ENCODE results near the gene FYN. TPM values are rescaled to one million over a fixed set of nuclear protein-coding genes. Genes with fewer than 3 reads are reported as not detected.

The FYN gene
- total and polyA plus RNA-seq, 10 of the 15 experiments (the other 5 are each of a cell fraction or from before 2014, with no cell fraction given): 51.4 to 247 (median 138) TPM

- WGBS (ENCODE audit: insufficient coverage, insufficient replicate concordance, low lambda C conversion rate, missing lambda C conversion rate): 20% methylated on average over 3 of the region's 3 CpGs
- H3K9ac ChIP-seq (ENCODE audit: control insufficient read depth, insufficient read depth, low read length): no peak overlapping the region
- FAIRE-seq (no peak), DNase-seq (ENCODE audit: low read depth, low spot score) (no peak), ATAC-seq (no peak)
- CTCF ChIA-PET: no interaction called here
- H3K9me3 ChIP-seq (replicated peaks; ENCODE audit: control insufficient read depth, insufficient read depth, low read length): no peaks in the 10 kb centered on the region
- TF ChIP-seq BRCA1 (IDR thresholded peaks at IDR 0.05; ENCODE audit: low read depth, low read length) (no peak), PAX8 (IDR thresholded peaks at IDR 0.05) (no peak), EP300 (IDR thresholded peaks at IDR 0.05; ENCODE audit: borderline replicate concordance in 1 of 2, control insufficient read depth in 1 of 2, low read depth in 2 of 2, low read length in 2 of 2) (no peak), IRF4 (IDR thresholded peaks at IDR 0.05; ENCODE audit: low read depth, low read length) (no peak), RELA (IDR thresholded peaks at IDR 0.05; ENCODE audit: borderline replicate concordance, partially characterized antibody) (no peak), SUZ12 (IDR thresholded peaks at IDR 0.05; ENCODE audit: unreplicated experiment) (no peak), ZBTB40 (IDR thresholded peaks at IDR 0.05; ENCODE audit: borderline replicate concordance) (no peak), CBFB (IDR thresholded peaks at IDR 0.05; ENCODE audit: low read depth) (no peak), ZNF24 (IDR thresholded peaks at IDR 0.05) (no peak)
- TF ChIP-seq, protein P1, sequence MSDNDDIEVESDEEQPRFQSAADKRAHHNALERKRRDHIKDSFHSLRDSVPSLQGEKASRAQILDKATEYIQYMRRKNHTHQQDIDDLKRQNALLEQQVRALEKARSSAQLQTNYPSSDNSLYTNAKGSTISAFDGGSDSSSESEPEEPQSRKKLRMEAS (IDR thresholded peaks at IDR 0.05; ENCODE audit: low read depth, low read length): no peak
- POLR2A ChIA-PET: interaction anchor here (0.9 kb wide), 1 partner anchor 428 kb away, joined by 3 read pairs; a partner anchor contains a TSS
- H3K27ac ChIP-seq (ENCODE audit: control insufficient read depth, insufficient read depth): no peak overlapping the region
- peaks cover 16 to 37% of the 10 kb centered on the region in 2 experiments; a peak in 3 of 4 replicates for H3K36me3 ChIP-seq (ENCODE audit: control insufficient read depth in 2 of 2, insufficient read depth in 2 of 2, low read length in 1 of 2)
- no peak overlapping the region for H3K4me3 ChIP-seq
- no peak overlapping the region for H3K4me2 ChIP-seq (ENCODE audit: control insufficient read depth, insufficient read depth)
- H4K20me1 ChIP-seq (ENCODE audit: control insufficient read depth, insufficient read depth): no peaks in the 10 kb centered on the region
- RAD21 ChIA-PET (ENCODE audit: unreplicated experiment): no interaction called here
- in situ Hi-C loops (cut with MboI) (no loop called here), intact Hi-C loops (cut with micrococcal nuclease; ENCODE audit: unreplicated experiment) (no loop called here)
- no peaks in the 10 kb centered on the region for H3K27me3 ChIP-seq (replicated peaks in 1 of 2; ENCODE audit: control insufficient read depth in 2 of 2, insufficient read depth in 2 of 2, low read length in 1 of 2)
- H2AFZ ChIP-seq (ENCODE audit: control insufficient read depth, low read depth, low read length): no peak overlapping the region
- SMC1A ChIA-PET (ENCODE audit: uncharacterized antibody, unreplicated experiment): interaction anchor here (1.4 kb wide), 1 partner anchor 10 kb away, joined by 5 read pairs; no protein-coding TSS in a partner anchor
- H3K79me2 ChIP-seq (ENCODE audit: control insufficient read depth, insufficient read depth, low read length): no peaks in the 10 kb centered on the region
- BruUV-seq (replicated peaks): no TSS peak
- H3K4me1 ChIP-seq (ENCODE audit: control insufficient read depth, insufficient read depth, low read length): no peaks in the 10 kb centered on the region
These were observed 186.4 kb downstream of the FYN start for GRCh38 chr6:111686932-111687266.
